GM18867 (cell line): ENCODE measurements around the gene TLX2.
A peak's percentile ranks its signal among the peaks of the same experiment; 100 is the strongest.

Experiments
- ATAC-seq: cut with Tn5 transposase; IDR thresholded peaks from one replicate; pipeline ENCODE4 v1.9.1; 2021; ENCODE audit warnings: mild to moderate bottlenecking, moderate library complexity; ENCODE audit not compliant: unreplicated experiment

Gene TLX2

DNA sequence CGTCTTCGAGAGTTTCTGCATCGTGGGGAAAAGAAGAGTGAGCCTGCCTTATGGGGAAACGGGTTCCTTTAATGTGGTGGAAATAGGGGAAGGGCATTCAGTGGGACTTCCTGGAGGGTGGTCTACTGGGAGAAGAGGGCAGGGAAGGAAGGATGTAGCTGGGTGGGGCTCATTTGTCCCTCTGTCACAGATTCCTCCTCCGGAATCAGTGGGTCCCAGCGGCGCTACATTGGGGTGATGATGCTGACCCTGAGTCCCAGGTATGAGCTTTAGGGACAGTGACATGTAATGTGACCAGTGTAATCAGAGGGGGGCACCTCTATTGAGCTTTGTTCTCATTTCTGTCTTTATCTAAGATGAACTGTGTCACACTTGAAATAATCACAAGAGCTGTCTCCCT lies 17.4 kb downstream of the TLX2 start:
- no peak for ATAC-seq

DNA sequence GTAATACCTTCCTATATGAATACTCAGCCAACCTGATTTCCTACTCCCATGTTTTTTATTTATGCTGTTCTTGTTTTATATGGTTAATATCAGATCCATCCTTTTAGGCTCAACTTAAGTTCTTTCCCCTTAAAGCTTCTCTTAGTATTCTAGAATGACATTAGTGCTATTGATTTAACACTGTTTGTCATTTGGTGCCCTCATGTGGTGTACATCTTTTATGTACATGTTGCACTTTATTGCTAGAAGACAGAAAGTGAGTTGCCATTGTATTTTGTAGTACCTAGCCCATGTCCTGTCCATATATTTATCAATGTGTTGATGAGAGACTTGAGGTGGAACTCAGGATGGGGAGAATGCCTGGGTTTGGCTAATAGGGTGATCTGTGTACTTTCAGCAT lies 18.0 kb downstream of the TLX2 start:
- no peak for ATAC-seq

DNA sequence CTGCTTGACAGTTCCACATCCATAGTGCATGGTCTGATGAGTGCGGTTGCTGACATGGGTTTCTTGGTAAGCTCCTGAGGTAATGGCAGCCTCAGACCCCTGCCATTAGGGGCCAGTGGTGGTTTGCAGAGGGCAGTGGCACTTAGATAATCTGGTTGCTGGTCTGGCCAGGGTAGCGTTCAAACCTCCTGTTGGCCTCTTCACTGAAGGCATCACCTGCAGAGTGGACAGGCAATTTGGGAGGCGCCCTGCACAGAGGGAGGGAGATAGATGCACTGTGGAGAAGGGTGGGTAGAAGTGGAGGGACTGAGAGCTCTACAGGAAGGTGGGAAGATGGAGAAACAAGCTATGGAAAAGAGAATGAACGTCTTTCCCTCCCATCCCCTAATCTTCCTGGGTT lies 19.2 kb downstream of the TLX2 start:
- ATAC-seq = no peak

DNA sequence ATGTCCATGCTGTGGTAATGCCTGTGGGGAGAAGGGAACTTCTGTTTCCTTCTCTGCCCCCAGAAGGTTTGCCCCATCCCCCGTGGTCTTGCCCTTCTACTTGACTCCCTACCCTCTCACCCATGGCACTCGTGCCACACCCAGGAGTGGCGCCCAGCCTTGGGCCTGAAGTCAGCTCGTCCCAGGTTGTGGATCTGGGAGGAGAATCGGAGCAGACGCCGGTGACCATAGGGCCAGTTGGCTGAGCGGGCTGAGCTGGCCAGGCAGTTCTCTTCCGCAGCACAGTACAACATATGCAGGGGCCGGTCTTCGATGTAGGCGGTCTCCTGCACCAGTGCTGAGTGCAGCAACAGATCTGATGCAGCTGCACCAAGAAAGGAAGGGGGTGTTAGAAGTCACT lies 20.2 kb downstream of the TLX2 start:
- ATAC-seq = no peak

DNA sequence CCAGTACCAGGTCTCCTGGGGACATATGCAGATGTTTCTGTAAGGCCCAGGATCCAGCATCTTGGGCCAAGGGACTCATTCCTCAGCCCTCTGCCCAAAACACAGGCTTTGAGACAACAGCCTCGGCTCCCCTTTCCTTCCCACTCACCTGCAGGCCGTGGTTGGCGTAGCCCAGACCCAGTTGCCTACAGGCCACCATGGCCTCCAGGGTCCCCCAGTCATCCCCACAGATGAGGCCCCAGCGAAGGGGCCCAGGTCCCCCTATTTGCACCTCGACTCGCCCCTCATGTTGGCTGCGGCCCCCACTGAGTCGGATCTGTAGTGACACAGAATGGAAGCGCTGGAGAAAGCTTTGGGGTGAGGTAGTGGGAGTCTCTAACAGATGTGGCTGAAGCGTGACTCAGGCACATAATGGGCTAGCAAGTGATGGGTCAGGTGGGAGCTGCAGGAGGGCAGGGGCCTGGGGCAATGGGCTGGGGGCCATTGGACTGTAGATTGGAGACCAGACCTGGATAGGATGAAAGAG lies 21.3 kb downstream of the TLX2 start:
- no peak for ATAC-seq

DNA sequence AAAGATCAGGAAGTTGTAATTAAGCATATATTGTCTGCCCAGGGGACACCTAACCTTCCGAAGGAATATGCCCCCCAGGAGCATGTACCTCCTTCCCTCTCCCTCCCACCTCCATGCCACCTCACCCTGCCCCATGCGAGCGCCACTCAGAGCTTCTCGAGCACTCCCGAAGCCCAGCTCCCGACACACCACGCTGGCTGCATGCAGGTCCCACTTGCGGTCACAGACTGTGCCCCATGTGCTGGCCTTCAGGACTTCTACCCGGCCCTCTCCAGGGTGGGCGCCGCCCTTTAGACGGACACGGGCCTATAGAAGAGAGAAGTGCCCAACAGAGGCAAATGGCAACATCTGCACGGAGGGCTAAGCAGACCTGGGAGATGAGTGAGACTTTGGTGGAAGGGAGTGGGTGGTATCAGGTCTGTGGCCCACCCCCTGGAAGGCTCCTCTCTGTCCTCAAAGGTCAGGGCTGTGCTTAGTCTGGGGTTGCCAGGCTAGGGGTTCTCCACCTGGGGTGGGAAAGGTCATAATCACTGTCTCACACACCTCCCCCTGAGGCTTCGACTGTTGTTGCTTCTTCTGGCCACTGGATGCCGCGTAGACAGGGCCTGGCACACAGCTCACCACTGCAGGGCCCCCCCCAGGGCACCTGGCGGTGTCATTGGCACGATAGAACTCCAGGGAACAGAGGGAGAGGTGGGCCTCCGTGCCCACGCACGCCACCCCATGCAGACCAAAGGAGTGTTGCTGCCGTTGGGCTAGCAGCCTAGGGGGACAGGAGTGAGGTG lies 22.1 kb downstream of the TLX2 start:
- ATAC-seq = no peak

DNA sequence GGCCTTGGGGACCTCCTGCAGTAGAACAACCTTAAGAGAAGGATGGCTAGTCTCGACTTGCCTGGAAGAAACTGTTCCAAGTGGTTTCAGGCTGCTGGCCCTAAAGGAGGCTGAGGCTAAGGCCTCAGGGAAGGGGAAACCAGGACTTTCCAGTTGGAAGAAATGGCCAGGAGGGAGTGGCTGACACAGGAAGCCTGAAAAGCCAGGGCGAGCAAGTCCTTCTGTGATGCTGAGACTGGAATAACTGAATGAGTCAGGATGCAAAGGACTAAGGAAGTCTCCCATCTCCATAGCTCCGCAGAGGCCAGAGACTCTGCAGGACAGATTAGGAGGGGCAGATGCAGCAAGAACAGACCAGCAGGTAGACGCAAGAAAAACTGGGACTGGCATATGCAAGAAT lies 22.9 kb downstream of the TLX2 start:
- no peak for ATAC-seq

DNA sequence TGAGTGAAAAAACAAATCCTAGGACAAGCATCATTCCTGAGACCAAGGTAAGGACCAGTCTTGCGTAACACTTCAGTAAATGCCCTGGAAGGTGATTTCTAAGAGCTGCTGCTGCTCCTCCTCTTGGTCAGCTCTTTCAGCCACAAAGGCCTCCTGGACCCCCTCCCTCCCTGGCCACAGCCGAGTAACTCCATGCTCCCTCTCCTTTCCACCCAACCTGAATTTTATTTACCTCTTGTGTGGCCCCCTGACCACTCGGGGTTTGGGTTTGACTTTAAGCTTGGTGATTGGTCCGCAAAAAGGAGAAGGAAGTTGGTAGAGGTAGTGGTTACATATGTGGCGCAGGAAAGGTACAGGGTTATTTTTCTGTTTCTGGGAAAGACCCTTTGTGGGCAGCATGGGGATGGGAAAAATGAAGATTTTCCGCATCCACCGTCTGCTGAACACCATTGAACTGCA lies 24.7 kb downstream of the TLX2 start:
- no peak for ATAC-seq

DNA sequence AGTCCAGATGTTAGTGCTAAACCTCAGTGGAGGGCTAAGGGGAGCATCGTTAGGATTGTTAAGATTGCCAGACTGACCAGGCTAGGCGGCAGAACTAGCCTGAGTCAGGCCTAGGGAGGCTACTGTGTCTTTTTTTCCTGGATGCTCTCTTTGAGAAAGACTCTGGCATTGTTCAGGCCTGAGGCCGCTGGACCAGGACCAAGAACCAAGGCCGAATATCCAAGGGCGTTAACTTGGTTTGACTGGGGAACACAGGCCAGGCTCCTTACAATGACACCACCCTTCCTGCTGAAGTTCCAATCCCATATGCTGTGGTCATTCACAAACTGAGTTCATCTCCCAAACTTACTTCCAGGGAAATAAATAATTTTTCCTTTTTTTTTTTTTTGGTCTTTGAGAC lies 26.0 kb downstream of the TLX2 start:
- no peak for ATAC-seq

DNA sequence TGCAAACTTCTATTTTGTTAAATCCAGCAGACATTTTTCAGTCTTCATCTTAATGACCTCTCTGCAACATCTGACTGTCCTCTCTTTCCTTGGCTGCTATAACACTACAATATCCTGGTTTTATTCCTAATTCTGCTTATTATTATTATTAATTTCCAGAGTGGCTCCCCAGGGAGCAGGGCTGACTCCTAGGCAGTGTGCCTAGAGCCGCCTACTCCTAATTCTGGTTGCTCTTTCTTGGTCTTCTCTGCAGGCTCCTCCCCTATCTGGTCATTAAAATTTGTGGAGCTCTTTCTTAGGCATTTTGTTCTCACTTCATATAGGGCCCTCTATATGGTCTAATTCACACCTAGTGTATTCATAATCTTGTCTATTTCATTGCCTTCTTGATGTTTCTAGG lies 28.7 kb downstream of the TLX2 start:
- no peak for ATAC-seq

DNA sequence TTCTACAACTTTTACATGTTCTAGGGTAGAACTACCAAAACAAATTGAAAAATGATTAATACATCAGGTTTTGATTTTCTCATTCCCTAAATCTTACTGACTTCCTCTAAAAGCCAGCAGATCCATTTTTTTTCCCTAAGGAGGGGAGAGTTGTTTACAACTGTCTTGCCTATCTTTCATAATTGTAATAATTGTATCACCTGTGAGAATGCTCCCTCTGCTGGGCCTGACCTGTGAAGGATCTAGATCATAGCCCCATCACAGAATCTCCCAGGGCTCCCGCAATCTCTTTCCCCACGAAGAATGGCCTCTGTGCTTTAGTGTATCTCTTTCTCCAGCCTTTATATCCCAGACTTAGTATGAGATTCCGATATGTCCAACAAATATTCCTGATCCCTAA lies 30.4 kb downstream of the TLX2 start:
- no peak for ATAC-seq

DNA sequence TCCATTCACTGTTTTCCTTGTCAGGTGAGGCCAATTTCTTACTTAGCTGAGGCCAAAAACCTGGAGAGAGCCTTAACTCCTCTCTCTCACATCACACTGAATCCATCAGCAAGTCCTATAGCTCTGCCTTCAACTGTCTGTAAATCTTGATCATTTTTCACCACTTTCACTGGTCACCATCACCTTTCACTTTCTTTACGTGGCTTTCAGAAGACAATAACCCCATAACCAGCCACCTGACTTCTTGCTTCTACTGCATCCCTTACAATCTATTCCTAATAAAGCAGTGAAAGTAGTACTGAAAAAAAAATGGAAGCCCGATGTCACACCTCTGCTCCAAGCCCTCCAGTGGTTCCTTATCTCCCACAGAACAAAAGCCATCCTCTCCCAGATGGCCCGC lies 31.8 kb downstream of the TLX2 start:
- ATAC-seq = no peak

DNA sequence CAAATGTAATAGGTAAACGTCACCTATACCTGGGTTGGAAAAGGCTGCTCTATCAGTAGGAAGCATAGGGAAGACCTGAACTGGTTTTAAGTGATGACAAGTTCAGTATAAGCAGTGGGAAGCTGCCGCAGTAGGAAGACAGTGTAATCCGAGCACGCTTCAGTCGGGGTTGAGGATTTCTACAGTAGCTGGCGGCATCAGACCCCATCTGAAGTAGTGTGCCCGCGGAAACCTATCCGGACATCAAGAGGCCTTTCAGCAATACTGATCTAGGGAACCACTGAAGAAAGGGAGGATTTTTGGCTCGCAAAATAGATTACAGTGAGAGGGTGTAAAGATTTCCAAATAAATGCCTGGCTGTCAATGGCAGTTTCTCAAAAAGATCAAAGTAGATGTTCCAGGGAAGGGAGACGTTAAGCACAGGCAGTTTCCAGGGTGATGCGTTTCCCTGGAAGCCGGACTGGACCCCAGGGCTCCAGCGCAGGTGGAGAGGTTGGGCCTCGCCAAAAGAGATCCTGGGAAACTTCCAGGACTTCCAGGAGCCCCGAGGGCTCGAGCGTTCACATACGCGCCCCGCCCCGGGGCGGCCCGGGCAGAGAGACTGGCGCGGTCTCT lies 34.1 kb downstream of the TLX2 start:
- no peak for ATAC-seq

DNA sequence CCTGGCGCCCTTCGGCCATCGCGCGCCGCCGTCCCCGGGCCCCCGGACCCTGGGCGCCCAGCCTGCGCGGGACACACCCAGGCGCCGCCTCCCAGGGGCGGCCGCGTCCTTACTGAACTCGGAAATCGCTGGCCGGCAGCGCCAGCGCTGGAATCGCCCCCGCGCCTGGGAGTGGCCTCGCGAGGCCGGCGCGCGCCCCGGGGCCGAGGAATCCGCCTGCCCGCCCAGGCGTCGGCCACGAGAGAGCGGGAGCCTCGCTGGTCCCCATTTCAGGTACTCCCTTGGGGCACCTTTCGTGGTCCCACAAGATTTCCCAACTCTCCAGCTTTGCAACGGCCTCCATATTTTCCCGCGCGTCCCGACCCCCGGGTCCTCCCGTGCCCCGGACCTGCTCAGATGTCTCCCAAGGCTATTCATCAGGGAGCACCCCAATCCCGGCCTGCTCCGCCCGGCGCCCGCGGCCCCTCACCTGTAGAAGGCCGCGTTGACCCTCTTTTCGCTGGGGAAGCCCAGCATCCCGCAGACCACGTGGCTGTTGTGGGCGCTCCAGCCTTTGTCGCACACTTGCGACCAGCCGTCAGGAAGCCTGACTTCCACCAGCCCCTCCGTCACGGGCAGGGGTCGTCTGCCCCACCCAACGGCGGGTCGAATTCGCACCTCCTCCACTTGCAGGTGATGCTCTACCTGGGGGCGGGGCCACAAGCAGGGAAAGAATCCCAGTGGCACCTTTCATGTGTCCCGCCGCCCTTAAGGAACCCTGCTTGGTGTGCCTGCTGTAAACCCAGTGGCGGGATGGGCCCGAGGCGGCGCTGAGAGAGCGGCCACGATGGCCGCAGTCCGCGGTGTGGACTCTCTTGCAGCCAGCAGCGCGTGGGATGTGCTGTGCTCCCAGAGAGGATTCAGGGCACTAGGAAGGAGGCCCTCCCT lies 34.9 kb downstream of the TLX2 start:
- ATAC-seq = peak; percentile 34

DNA sequence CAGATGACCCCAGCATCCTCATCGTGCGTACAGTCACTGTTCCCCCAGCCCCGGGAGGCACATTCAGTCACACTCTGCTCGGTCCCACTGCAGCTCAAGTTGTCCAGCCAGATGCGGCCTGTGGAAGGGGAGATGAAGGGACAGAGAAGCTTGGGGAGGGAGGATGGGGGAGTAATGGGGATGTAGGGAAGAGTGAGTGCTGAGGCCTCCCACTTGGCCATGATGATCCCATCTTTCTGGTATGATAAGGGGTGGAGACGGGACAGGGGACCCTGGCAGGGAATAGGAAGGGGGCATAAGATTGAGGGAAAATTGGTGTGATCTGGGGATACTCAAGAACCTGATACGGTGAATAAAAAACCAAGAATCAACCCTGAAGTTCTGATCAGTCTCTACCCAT lies 36.0 kb downstream of the TLX2 start:
- ATAC-seq = no peak

DNA sequence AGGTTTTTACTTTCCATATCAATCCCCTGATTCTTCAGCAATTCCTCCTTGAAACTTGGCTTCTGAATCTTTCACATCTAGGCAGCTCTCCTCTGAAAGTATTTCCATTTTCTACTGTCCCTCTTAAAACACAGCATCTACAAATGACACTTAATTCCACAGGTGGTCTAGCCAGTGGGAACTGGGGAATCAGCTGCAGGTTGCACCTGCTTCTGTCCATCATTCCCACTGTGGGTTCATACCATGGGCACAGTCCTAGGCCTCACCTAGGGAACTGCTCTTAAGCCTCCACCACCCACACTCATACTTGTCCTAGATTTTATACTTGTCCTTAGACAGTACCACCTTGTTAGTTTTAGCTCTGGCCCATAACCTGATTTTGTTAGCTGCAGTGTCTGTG lies 37.3 kb downstream of the TLX2 start:
- no peak for ATAC-seq

DNA sequence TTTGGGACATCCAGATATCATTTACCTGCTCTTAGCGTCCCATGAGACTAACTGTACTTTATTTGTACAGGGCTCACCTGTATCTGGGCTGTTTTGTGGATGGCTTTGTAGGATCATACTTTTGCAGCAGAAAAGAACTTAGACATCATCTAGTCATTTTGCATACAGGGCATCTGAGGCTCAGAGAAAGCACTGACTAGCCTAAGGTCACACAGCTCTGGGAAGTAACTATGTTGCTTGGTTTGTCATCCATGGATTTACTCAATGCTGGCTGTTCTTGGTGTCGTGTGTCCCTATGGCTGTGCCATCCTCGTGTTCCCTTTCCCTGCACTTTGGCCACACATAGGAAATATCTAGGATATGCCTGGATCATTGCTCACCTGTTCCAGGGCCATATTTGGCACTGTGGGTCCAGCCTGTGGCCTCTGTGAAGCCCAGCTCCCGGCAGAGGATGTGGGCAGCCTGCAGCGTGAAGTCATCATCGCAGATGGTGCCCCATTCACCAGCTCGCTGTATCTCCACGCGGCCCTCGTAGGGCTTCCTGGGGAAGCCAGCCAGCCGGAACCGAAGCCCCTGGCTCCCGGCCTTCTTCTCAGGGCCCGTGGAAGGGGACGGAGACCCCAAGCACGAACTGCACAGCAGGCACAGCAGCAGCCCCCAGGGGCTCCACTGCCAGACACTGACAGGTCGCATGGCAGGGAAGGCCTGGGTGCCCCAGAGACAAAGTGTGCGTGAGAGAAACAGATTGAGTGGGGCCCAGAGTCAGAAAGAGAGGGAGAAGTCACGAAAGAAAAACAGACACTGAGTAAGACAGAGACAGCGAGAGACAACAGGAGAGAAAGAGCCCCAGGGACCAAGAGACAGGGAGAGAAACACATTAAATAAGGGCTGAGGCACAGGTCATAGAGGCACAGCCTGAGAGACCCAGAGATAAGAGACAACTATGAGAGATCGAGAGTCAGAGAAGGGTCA lies 38.0 kb downstream of the TLX2 start:
- ATAC-seq = no peak

DNA sequence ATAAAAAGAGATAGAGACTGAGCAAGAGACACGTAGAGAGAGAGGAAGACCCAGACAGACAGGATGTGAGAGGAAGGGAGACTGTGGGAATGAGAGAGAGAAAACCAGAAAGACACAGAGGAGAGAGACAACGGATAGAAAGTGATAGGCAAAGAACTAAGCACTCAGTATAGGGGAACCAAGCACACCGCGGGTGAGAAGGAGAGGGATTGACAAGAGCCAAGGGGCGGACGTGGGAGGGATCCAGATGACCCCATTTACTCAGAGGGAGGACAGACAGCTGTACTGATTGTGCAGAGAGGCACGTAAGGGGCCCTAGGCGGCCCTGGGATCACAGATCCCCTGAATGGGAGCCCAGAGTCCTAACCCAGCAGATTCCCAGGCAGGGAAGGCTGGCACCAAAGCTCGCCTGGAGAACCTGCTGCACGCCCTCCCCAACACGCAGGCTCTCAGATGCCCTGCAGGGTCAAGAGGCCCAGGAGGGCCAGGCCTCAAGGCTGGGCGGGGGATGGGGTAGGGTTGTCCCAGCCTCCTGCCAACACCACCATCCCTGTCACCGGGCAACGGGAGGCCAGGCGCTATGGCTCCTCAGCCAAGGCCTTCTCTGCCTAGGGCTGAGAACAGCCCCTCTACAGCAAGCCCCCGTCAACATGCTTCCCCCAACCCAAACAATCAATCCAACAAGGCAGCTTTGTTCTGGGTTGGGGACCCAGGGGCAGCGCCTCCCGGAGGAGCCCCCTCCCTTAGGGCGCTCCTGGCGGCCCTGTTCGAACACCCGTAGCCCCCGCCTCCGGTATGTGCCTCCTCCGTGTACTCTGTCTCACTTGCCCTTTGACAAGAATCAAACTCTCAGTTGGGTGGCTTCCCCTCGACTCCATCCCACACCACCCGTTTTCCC lies 38.9 kb downstream of the TLX2 start:
- ATAC-seq = no peak
